ENCODE data around the gene KCNG2.

GRCh38 chr18:79816981-79817606, 19.4 kb downstream of the KCNG2 start:
- TF ChIP-seq CTCF (IDR thresholded peaks at IDR 0.05; ENCODE audit: low read depth, low read length) (no peak), EZH2phosphoT487 (IDR thresholded peaks at IDR 0.05; ENCODE audit: low read depth) (no peak)
